Measurements from ENCODE around the gene SLC15A4. TPM values are rescaled to one million over a fixed set of nuclear protein-coding genes. Genes with fewer than 3 reads are reported as not detected.

Gene SLC15A4
- total and polyA plus RNA-seq, 9 of the 15 experiments (the other 6 are each of a cell fraction or from before 2014, with no cell fraction given) = 5.5 to 20.8 (median 10.1) TPM

DNA sequence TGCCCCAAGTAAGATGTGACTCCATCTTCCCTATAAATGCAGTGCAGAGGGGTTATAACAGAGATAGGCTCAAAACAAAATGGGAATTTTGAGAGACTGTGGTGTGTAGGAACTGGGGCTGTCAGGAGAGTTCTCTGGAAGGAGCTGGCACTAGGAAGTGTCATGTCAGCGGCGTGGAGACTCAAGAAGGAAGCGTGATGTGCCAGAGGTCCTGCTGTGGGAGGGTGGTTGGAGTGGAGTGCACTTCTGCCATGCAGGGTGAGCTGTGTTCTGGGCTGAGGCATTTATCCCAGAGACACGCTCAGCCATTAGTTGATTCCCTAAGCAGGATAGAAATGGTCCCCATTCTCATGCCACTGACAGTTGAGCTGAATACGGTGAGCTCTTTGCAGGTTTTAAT is 48.5 kb upstream of the SLC15A4 start (continued):
- no peak for TF ChIP-seq RBM15 (IDR thresholded peaks at IDR 0.05; ENCODE audit: insufficient read depth, low read length)
- TF ChIP-seq, protein P1, sequence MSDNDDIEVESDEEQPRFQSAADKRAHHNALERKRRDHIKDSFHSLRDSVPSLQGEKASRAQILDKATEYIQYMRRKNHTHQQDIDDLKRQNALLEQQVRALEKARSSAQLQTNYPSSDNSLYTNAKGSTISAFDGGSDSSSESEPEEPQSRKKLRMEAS (CRISPR knock-in tag; IDR thresholded peaks at IDR 0.05) = no peak
- no peak for TF ChIP-seq ESRRA (IDR thresholded peaks at IDR 0.05; ENCODE audit: borderline replicate concordance, low read depth)
- TF ChIP-seq MYNN (IDR thresholded peaks at IDR 0.05) = no peak
- TF ChIP-seq MYNN (CRISPR knock-in tag; IDR thresholded peaks at IDR 0.05) = no peak
- TF ChIP-seq IFI16 (CRISPR knock-in tag; IDR thresholded peaks at IDR 0.05) = no peak
- TF ChIP-seq, protein P2, sequence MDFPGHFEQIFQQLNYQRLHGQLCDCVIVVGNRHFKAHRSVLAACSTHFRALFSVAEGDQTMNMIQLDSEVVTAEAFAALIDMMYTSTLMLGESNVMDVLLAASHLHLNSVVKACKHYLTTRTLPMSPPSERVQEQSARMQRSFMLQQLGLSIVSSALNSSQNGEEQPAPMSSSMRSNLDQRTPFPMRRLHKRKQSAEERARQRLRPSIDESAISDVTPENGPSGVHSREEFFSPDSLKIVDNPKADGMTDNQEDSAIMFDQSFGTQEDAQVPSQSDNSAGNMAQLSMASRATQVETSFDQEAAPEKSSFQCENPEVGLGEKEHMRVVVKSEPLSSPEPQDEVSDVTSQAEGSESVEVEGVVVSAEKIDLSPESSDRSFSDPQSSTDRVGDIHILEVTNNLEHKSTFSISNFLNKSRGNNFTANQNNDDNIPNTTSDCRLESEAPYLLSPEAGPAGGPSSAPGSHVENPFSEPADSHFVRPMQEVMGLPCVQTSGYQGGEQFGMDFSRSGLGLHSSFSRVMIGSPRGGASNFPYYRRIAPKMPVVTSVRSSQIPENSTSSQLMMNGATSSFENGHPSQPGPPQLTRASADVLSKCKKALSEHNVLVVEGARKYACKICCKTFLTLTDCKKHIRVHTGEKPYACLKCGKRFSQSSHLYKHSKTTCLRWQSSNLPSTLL (IDR thresholded peaks at IDR 0.05) = no peak
- TF ChIP-seq TEAD1 (CRISPR knock-in tag; IDR thresholded peaks at IDR 0.05) = no peak

DNA sequence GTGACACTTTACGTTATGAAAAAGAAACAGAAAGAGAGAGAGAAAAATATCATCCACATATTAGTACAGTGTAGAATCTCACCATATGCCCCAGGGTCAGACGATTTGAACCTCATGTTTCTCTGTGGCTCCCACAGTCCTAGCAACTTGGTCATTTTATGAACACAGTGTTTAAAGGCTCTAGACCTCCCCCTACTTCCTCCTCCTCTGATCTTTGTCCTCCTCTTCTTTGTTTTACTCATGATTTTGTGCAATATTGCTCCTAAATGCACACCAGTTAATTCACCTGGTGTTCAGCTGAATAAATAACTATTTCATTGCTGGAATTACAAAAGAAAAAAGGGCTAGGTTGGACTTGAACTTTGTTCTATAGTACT is 47.7 kb upstream of the SLC15A4 start:
- intact Hi-C loops (cut with micrococcal nuclease) (no loop called here), in situ Hi-C loops (cut with MboI) (no loop called here)
- no peak overlapping the region for H3K4me2 ChIP-seq (ENCODE audit: insufficient read depth, low read length)
- no peaks in the 10 kb centered on the region for H3K9me3 ChIP-seq (replicated peaks; ENCODE audit: control insufficient read depth, insufficient read depth, low read depth, low read length)
- no peaks in the 10 kb centered on the region for H3K79me2 ChIP-seq (ENCODE audit: control insufficient read depth, insufficient read depth, low read length)
- no TSS peak for BruUV-seq (replicated peaks)
- 0% methylated on average over 2 of the region's 2 CpGs for WGBS (ENCODE audit: insufficient coverage, low coverage, missing lambda C conversion rate)
- H3K27ac ChIP-seq (ENCODE audit: extremely low read depth, low read depth, low read length) = no peak overlapping the region
- DNase-seq (ENCODE audit: extremely low read depth in 1 of 4, low spot score in 3 of 4) (no peak), ATAC-seq (no peak), FAIRE-seq (no peak)
- ChIA-PET POLR2A (no interaction called here), CTCF (ENCODE audit: low intra/inter-chr PET ratio) (no interaction called here)
- no peaks in the 10 kb centered on the region for H3K9me1 ChIP-seq (ENCODE audit: control insufficient read depth, insufficient read depth, low read length)
- 0 out of 2 replicates have a peak, but pooled peaks cover 3% of the 10 kb centered on the region for H4K20me1 ChIP-seq (replicated peaks; ENCODE audit: control insufficient read depth, insufficient read depth, low read length)
- H3K27me3 ChIP-seq (ENCODE audit: control insufficient read depth in 2 of 2, insufficient read depth in 2 of 2, low read length in 2 of 2) = peaks cover 6 to 23% of the 10 kb centered on the region in 2 experiments; a peak in 4 of 5 replicates
- no peaks in the 10 kb centered on the region for H3K36me3 ChIP-seq (ENCODE audit: control insufficient read depth, insufficient read depth, low read length)
- H2AFZ ChIP-seq (ENCODE audit: low read depth, low read length) = no peak overlapping the region
- H3K4me1 ChIP-seq (replicated peaks in 1 of 2; ENCODE audit: control insufficient read depth in 2 of 2, insufficient read depth in 2 of 2, low read length in 2 of 2) = no peaks in the 10 kb centered on the region
- TF ChIP-seq ZNF263 (CRISPR knock-in tag; IDR thresholded peaks at IDR 0.05; ENCODE audit: borderline replicate concordance) (no peak), PHF21A (IDR thresholded peaks at IDR 0.05; ENCODE audit: borderline replicate concordance, low read depth) (no peak), FOXK1 (CRISPR knock-in tag; IDR thresholded peaks at IDR 0.05; ENCODE audit: borderline replicate concordance) (no peak), ZNF143 (CRISPR knock-in tag; IDR thresholded peaks at IDR 0.05) (no peak), ZKSCAN8 (CRISPR knock-in tag; IDR thresholded peaks at IDR 0.05) (no peak), NR2C2 (CRISPR knock-in tag; IDR thresholded peaks at IDR 0.05) (no peak), NR2C2 (tag; IDR thresholded peaks at IDR 0.05) (no peak), HEY1 (CRISPR knock-in tag; IDR thresholded peaks at IDR 0.05; ENCODE audit: borderline replicate concordance) (no peak), RFX7 (CRISPR knock-in tag; IDR thresholded peaks at IDR 0.05) (no peak), MCM7 (IDR thresholded peaks at IDR 0.05) (no peak)
- TF ChIP-seq, protein P3, sequence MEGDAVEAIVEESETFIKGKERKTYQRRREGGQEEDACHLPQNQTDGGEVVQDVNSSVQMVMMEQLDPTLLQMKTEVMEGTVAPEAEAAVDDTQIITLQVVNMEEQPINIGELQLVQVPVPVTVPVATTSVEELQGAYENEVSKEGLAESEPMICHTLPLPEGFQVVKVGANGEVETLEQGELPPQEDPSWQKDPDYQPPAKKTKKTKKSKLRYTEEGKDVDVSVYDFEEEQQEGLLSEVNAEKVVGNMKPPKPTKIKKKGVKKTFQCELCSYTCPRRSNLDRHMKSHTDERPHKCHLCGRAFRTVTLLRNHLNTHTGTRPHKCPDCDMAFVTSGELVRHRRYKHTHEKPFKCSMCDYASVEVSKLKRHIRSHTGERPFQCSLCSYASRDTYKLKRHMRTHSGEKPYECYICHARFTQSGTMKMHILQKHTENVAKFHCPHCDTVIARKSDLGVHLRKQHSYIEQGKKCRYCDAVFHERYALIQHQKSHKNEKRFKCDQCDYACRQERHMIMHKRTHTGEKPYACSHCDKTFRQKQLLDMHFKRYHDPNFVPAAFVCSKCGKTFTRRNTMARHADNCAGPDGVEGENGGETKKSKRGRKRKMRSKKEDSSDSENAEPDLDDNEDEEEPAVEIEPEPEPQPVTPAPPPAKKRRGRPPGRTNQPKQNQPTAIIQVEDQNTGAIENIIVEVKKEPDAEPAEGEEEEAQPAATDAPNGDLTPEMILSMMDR (IDR thresholded peaks at IDR 0.05 in 2 of 3, conservative IDR thresholded peaks at IDR 0.05 in 1 of 3; ENCODE audit: insufficient read depth in 2 of 3, low read depth in 1 of 3, low read length in 3 of 3) = no peak
- TF ChIP-seq, protein P4, sequence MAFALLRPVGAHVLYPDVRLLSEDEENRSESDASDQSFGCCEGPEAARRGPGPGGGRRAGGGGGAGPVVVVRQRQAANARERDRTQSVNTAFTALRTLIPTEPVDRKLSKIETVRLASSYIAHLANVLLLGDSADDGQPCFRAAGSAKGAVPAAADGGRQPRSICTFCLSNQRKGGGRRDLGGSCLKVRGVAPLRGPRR (CRISPR knock-in tag; IDR thresholded peaks at IDR 0.05) = no peak
- no peak overlapping the region for H3K4me3 ChIP-seq
- H3K9ac ChIP-seq (ENCODE audit: insufficient read depth in 1 of 2, low read depth in 2 of 2, low read length in 2 of 2) = no peak overlapping the region
